Gastroesophageal sphincter (tissue), 4 donors: Measurements from ENCODE around the gene ZNF362. TPM values are rescaled to one million over a fixed set of nuclear protein-coding genes. Genes with fewer than 3 reads are reported as not detected.
"Not testable (repeated sequence)": the region's sequence is repeated elsewhere in the genome, so short reads cannot be mapped to it uniquely, and the experiment has no call there.

ENCODE experiments used
- ATAC-seq: fragments of 150-250 bp; one replicate; pipeline ENCODE4 v1.9.1; 2016; ENCODE audit warnings: mild to moderate bottlenecking, moderate library complexity
- H3K27ac ChIP-seq, 4 donors: fragments of 200-600 bp; sonication (generic) in 3 of 4; 1 replicate in 3 of 4; 2 replicates in 1 of 4; pipeline ENCODE4 v1.5.1; 2016 to 2019
- H3K27me3 ChIP-seq: fragments of 200-600 bp; sonication (generic); one replicate; pipeline ENCODE4 v1.5.1; 2019
- H3K36me3 ChIP-seq, 2 donors: fragments of 200-600 bp; sonication (generic); one replicate each; pipeline ENCODE4 v1.5.1; 2019; ENCODE audit warnings: control low read depth in 1 of 2
- H3K4me1 ChIP-seq, 3 donors: fragments of 200-600 bp; sonication (generic); 1 replicate in 2 of 3; 2 replicates in 1 of 3; pipeline ENCODE4 v1.5.1; 2016 to 2019; ENCODE audit warnings: control low read depth in 2 of 3
- H3K4me3 ChIP-seq, 2 donors: fragments of 200-600 bp; sonication (generic); one replicate each; pipeline ENCODE4 v1.5.1; 2019; ENCODE audit warnings: mild to moderate bottlenecking in 1 of 2, moderate library complexity in 1 of 2
- H3K9me3 ChIP-seq, 3 donors: fragments of 200-600 bp; sonication (generic); one replicate each; pipeline ENCODE4 v1.5.1; 2017 to 2019; ENCODE audit warnings: control low read depth in 2 of 3
- CTCF ChIP-seq, 4 experiments: fragments of 200-600 bp in 2 of 4; fragments of 450-650 bp in 2 of 4; sonication (generic) in 1 of 4; IDR thresholded peaks; one replicate each; pipeline ENCODE4 v1.5.1; 2017 to 2019; ENCODE audit warnings: antibody characterized with exemption in 4 of 4, mild to moderate bottlenecking in 2 of 4, moderate library complexity in 2 of 4
- EP300 ChIP-seq: sonication (generic); formaldehyde crosslinking; IDR thresholded peaks from one replicate; pipeline ENCODE4 v1.6.1; 2017; ENCODE audit warnings: antibody characterized with exemption, mild to moderate bottlenecking
- POLR2A ChIP-seq, 2 donors: fragments of 450-650 bp; IDR thresholded peaks; one replicate each; pipeline ENCODE4 v1.6.1; 2017; ENCODE audit warnings: antibody characterized with exemption in 2 of 2, mild to moderate bottlenecking in 2 of 2, moderate library complexity in 1 of 2
- POLR2AphosphoS5 ChIP-seq: sonication (generic); formaldehyde crosslinking; IDR thresholded peaks from one replicate; pipeline ENCODE4 v1.6.1; 2017; ENCODE audit warnings: antibody characterized with exemption
- WGBS, 2 donors: methylation state at CpG; one replicate each; pipeline ENCODE4 v1.1.5; 2018; ENCODE audit warnings: low coverage in 1 of 2; 5-methylcytosine and 5-hydroxymethylcytosine counted together
- total RNA-seq, 4 donors: library from RNA; depleted of rRNA; stranded (reverse); fragments of >200 nt; gene quantifications; one replicate each; pipeline ENCODE4 v1.1.0, GENCODE V29; 2016

ZNF362 gene
- total RNA-seq, 4 donors from 2014 or later = 14.6 to 29.2 (median 24.1) TPM

- WGBS, 2 donors = 70 to 79% methylated on average over 3 to 4 of the region's 4 CpGs
- ATAC-seq = no peak
- H3K4me1 ChIP-seq = no peaks in the 10 kb centered on the region
- no peaks in the 10 kb centered on the region for H3K27me3 ChIP-seq
- no peaks in the 10 kb centered on the region for H3K9me3 ChIP-seq
- no peak overlapping the region for H3K27ac ChIP-seq
- H3K36me3 ChIP-seq = no peaks in the 10 kb centered on the region
- TF ChIP-seq EP300 = no peak
- no peak for TF ChIP-seq CTCF (IDR thresholded peaks at IDR 0.05)
- TF ChIP-seq POLR2A (IDR thresholded peaks at IDR 0.05) = no peak
- no peak overlapping the region for H3K4me3 ChIP-seq
These were observed 22.2 kb upstream of the ZNF362 start for GRCh38 chr1:33234131-33234530.

- no peaks in the 10 kb centered on the region for H3K4me1 ChIP-seq
- TF ChIP-seq EP300 (no peak), CTCF (IDR thresholded peaks at IDR 0.05) (no peak), POLR2A (IDR thresholded peaks at IDR 0.05) (no peak), POLR2AphosphoS5 (no peak)
- H3K27me3 ChIP-seq = no peaks in the 10 kb centered on the region
- no peaks in the 10 kb centered on the region for H3K9me3 ChIP-seq
- no peaks in the 10 kb centered on the region for H3K36me3 ChIP-seq
- H3K27ac ChIP-seq = no peak overlapping the region
- 0 to 42% methylated on average over 1 to 4 of the region's 7 CpGs for WGBS, 2 donors
- H3K4me3 ChIP-seq = no peak overlapping the region
- no peak for ATAC-seq
These were observed 21.7 kb upstream of the ZNF362 start for GRCh38 chr1:33234588-33234990.

GRCh38 chr1:33235521-33235920 is 20.8 kb upstream of the ZNF362 start:
- no peak for TF ChIP-seq POLR2AphosphoS5
- TF ChIP-seq POLR2A (IDR thresholded peaks at IDR 0.05) = no peak
- no peak for TF ChIP-seq CTCF (IDR thresholded peaks at IDR 0.05)
- no peak for TF ChIP-seq EP300
- no peaks in the 10 kb centered on the region for H3K36me3 ChIP-seq
- no peaks in the 10 kb centered on the region for H3K4me1 ChIP-seq
- H3K4me3 ChIP-seq = no peak overlapping the region
- no peaks in the 10 kb centered on the region for H3K9me3 ChIP-seq
- no peaks in the 10 kb centered on the region for H3K27me3 ChIP-seq
- no peak for ATAC-seq
- WGBS, 2 donors = 77 to 86% methylated on average over 2 of the region's 2 CpGs
- H3K27ac ChIP-seq = no peak overlapping the region

- H3K4me1 ChIP-seq = no peaks in the 10 kb centered on the region
- WGBS, 2 donors = 83 to 89% methylated on average over 1 to 2 of the region's 2 CpGs
- no peaks in the 10 kb centered on the region for H3K27me3 ChIP-seq
- no peak overlapping the region for H3K27ac ChIP-seq
- H3K9me3 ChIP-seq = no peaks in the 10 kb centered on the region
- no peaks in the 10 kb centered on the region for H3K36me3 ChIP-seq
- TF ChIP-seq POLR2AphosphoS5 (no peak), CTCF (IDR thresholded peaks at IDR 0.05) (no peak), POLR2A (IDR thresholded peaks at IDR 0.05) (no peak), EP300 (no peak)
- no peak for ATAC-seq
- no peak overlapping the region for H3K4me3 ChIP-seq
These were observed 19.8 kb upstream of the ZNF362 start for GRCh38 chr1:33236498-33236897.

- Histone ChIP-seq H3K36me3 (no peaks in the 10 kb centered on the region), H3K4me3 (no peak overlapping the region), H3K4me1 (no peaks in the 10 kb centered on the region), H3K27me3 (no peaks in the 10 kb centered on the region), H3K27ac (no peak overlapping the region), H3K9me3 (no peaks in the 10 kb centered on the region)
- TF ChIP-seq POLR2AphosphoS5 = no peak
- no peak for TF ChIP-seq EP300
- TF ChIP-seq CTCF (IDR thresholded peaks at IDR 0.05) = no peak
- TF ChIP-seq POLR2A (IDR thresholded peaks at IDR 0.05) = no peak
- no peak for ATAC-seq
- WGBS, 2 donors = 75 to 88% methylated on average over 3 to 5 of the region's 6 CpGs
These were observed 18.7 kb upstream of the ZNF362 start for GRCh38 chr1:33237579-33237978.

- H3K9me3 ChIP-seq, H3K4me1 ChIP-seq, H3K4me3 ChIP-seq, H3K36me3 ChIP-seq, ATAC-seq, H3K27me3 ChIP-seq, H3K27ac ChIP-seq: not testable (repeated sequence)
- WGBS, 2 donors = 95 to 100% methylated on average over 1 to 6 of the region's 6 CpGs
These were observed 18.0 kb upstream of the ZNF362 start for GRCh38 chr1:33238194-33238724.

GRCh38 chr1:33239410-33239809 is 16.9 kb upstream of the ZNF362 start:
- WGBS, 2 donors = 70 to 79% methylated on average over 2 to 6 of the region's 9 CpGs
- H3K36me3 ChIP-seq, H3K27ac ChIP-seq, H3K4me3 ChIP-seq, ATAC-seq, H3K9me3 ChIP-seq, H3K4me1 ChIP-seq, H3K27me3 ChIP-seq: not testable (repeated sequence)
